HEK293 (cell line): ENCODE measurements around the gene BICD2.
"Not testable (repeated sequence)": the region's sequence is repeated elsewhere in the genome, so short reads cannot be mapped to it uniquely, and the experiment has no call there.

Source experiments
- CTCF ChIA-PET: fragments of 350-600 bp; formaldehyde crosslinking; extraction: SDS; loops from one replicate; lab custom pipeline; 2021; ENCODE audit warnings: antibody characterized with exemption; lab: Yijun Ruan, JAX
- POLR2A ChIA-PET: fragments of 300-600 bp; formaldehyde crosslinking; extraction: SDS; loops from one replicate; lab custom pipeline; 2020; ENCODE audit warnings: antibody characterized with exemption, inconsistent platforms; lab: Yijun Ruan, JAX
- H3K27ac ChIP-seq: fragments of 200-500 bp; sonication (Bioruptor generic); 2 replicates; pipeline ENCODE4 v1.5.1; 2014; ENCODE audit warnings: low read depth, low read length, control low read depth, inconsistent platforms; ENCODE audit errors: extremely low read depth
- H3K36me3 ChIP-seq, 2 experiments: fragments of 200-500 bp in 1 of 2; sonication (Bioruptor generic) in 1 of 2; 1 replicate in 1 of 2; 2 replicates in 1 of 2; pipeline ENCODE4 v1.5.1; 2014 to 2017; ENCODE audit warnings: inconsistent platforms in 2 of 2, low read length in 2 of 2; ENCODE audit not compliant: control insufficient read depth in 2 of 2, insufficient read depth in 1 of 2
- H3K4me1 ChIP-seq: fragments of 200-500 bp; sonication (Bioruptor generic); 2 replicates; pipeline ENCODE4 v1.5.1; 2014; ENCODE audit warnings: mild to moderate bottlenecking, low read length, inconsistent platforms; ENCODE audit not compliant: control insufficient read depth, insufficient read depth
- H3K4me3 ChIP-seq: 2 replicates; pipeline ENCODE4 v1.5.1; 2011; ENCODE audit warnings: low read depth, mild to moderate bottlenecking, control low read depth, low read length, moderate library complexity
- H3K9me3 ChIP-seq: fragments of 200-500 bp; sonication (Bioruptor generic); 2 replicates; pipeline ENCODE4 v1.5.1; 2014; ENCODE audit warnings: low read depth, low read length, inconsistent platforms; ENCODE audit not compliant: control insufficient read depth, insufficient read depth
- AEBP2 ChIP-seq: fragments of 450-650 bp; formaldehyde crosslinking; IDR thresholded peaks from 2 replicates; pipeline ENCODE4 v1.5.1; 2016; ENCODE audit warnings: missing biosample characterization, missing genetic modification characterization, borderline replicate concordance
- INSM2 ChIP-seq: fragments of 450-650 bp; formaldehyde crosslinking; IDR thresholded peaks from 2 replicates; pipeline ENCODE4 v1.5.1; 2016; ENCODE audit warnings: missing biosample characterization, missing genetic modification characterization
- PBX3 ChIP-seq: sonication (generic); formaldehyde crosslinking; IDR thresholded peaks from 2 replicates; pipeline ENCODE4 v1.8.1; 2022; ENCODE audit warnings: mild to moderate bottlenecking, moderate library complexity, missing genetic modification reagents
- REPIN1 ChIP-seq: fragments of 450-650 bp; formaldehyde crosslinking; IDR thresholded peaks from 2 replicates; pipeline ENCODE4 v1.5.1; 2017; ENCODE audit warnings: missing biosample characterization, missing genetic modification characterization, low read depth
- YY1 ChIP-seq: fragments of 450-650 bp; formaldehyde crosslinking; IDR thresholded peaks from 2 replicates; pipeline ENCODE4 v1.5.1; 2018; ENCODE audit warnings: missing biosample characterization, missing genetic modification characterization
- ZBTB20 ChIP-seq: fragments of 450-650 bp; formaldehyde crosslinking; IDR thresholded peaks from 2 replicates; pipeline ENCODE4 v1.5.1; 2016; ENCODE audit warnings: missing biosample characterization, missing genetic modification characterization
- ZBTB7A ChIP-seq: fragments of 450-650 bp; formaldehyde crosslinking; IDR thresholded peaks from 2 replicates; pipeline ENCODE4 v1.5.1; 2016; ENCODE audit warnings: low read depth, missing biosample characterization, missing genetic modification characterization
- ZFHX2 ChIP-seq: fragments of 450-650 bp; formaldehyde crosslinking; conservative IDR thresholded peaks from 2 replicates; pipeline ENCODE4 v1.5.1; 2016; ENCODE audit warnings: missing biosample characterization, missing genetic modification characterization
- ZNF174 ChIP-seq: fragments of 450-650 bp; formaldehyde crosslinking; IDR thresholded peaks from 2 replicates; pipeline ENCODE4 v1.5.0; 2017; ENCODE audit warnings: missing biosample characterization, mild to moderate bottlenecking, missing genetic modification characterization
- ZNF341 ChIP-seq: fragments of 450-650 bp; formaldehyde crosslinking; IDR thresholded peaks from 2 replicates; pipeline ENCODE4; 2016; ENCODE audit warnings: low read depth, missing biosample characterization, missing genetic modification characterization
- ZNF404 ChIP-seq: fragments of 450-650 bp; formaldehyde crosslinking; IDR thresholded peaks from 2 replicates; pipeline ENCODE4 v1.5.1; 2017; ENCODE audit warnings: missing biosample characterization, missing genetic modification characterization
- ZNF48 ChIP-seq: fragments of 450-650 bp; formaldehyde crosslinking; IDR thresholded peaks from 2 replicates; pipeline ENCODE4 v1.5.1; 2016; ENCODE audit warnings: missing biosample characterization, missing genetic modification characterization
- ZNF549 ChIP-seq: fragments of 450-650 bp; IDR thresholded peaks from 2 replicates; pipeline ENCODE4 v1.5.1; 2018; ENCODE audit warnings: missing biosample characterization, missing genetic modification characterization, mild to moderate bottlenecking, inconsistent platforms, moderate library complexity
- ZNF571 ChIP-seq: fragments of 450-650 bp; formaldehyde crosslinking; IDR thresholded peaks from 2 replicates; pipeline ENCODE4 v1.5.0; 2017; ENCODE audit warnings: missing biosample characterization, missing genetic modification characterization
- ZNF600 ChIP-seq: fragments of 450-650 bp; formaldehyde crosslinking; IDR thresholded peaks from 2 replicates; pipeline ENCODE4 v1.5.1; 2016; ENCODE audit warnings: missing biosample characterization, missing genetic modification characterization
- ZNF626 ChIP-seq: fragments of 450-650 bp; sonication (Bioruptor Pico); formaldehyde crosslinking; IDR thresholded peaks from 2 replicates; pipeline ENCODE4 v1.5.1; 2018; ENCODE audit warnings: missing biosample characterization, missing genetic modification characterization, inconsistent platforms
- ZNF692 ChIP-seq: fragments of 450-650 bp; formaldehyde crosslinking; IDR thresholded peaks from 2 replicates; pipeline ENCODE4 v1.5.1; 2016; ENCODE audit warnings: missing biosample characterization, missing genetic modification characterization
- ZNF777 ChIP-seq: fragments of 450-650 bp; formaldehyde crosslinking; IDR thresholded peaks from 2 replicates; pipeline ENCODE4 v1.5.1; 2017; ENCODE audit warnings: missing biosample characterization, missing genetic modification characterization, borderline replicate concordance
- ZSCAN4 ChIP-seq: fragments of 450-650 bp; formaldehyde crosslinking; IDR thresholded peaks from 2 replicates; pipeline ENCODE4 v1.5.1; 2017; ENCODE audit warnings: missing biosample characterization, missing genetic modification characterization
- ZXDB ChIP-seq: fragments of 450-650 bp; formaldehyde crosslinking; IDR thresholded peaks from 2 replicates; pipeline ENCODE4 v1.5.1; 2016; ENCODE audit warnings: missing biosample characterization, missing genetic modification characterization

BICD2 gene

GRCh38 chr9:92764381-92764987 lies at the start of gene BICD2:
Gene BICD2 (minus strand): TSS chr9:92764833. CDS start chr9:92764744, 89 bp downstream.
- POLR2A ChIA-PET = interaction anchor here (1.2 to 2.8 kb wide), 4 partner anchors 17 to 94 kb away, joined by 3 to 15 read pairs (median 5); partner anchors contain the start of gene IPPK
- peak within 1 kb of the TSS; percentile 89 for H3K27ac ChIP-seq
- CTCF ChIA-PET = interaction anchor here (0.5 to 1.0 kb wide), 13 partner anchors 10 to 670 kb away, joined by 3 to 9 read pairs (median 3); no protein-coding TSS in a partner anchor
- H3K36me3 ChIP-seq = no peaks in the 10 kb centered on the region
- no peaks in the 10 kb centered on the region for H3K9me3 ChIP-seq
- TF ChIP-seq ZNF571 (tag by site-specific recombination) (no peak), ZNF549 (tag by site-specific recombination) (no peak), YY1 (peak; percentile 24; the same call in 1 of the 2 replicates), ZSCAN4 (no peak), PBX3 (peak; percentile 26; the same call in 1 of the 2 replicates), ZBTB7A (tag by site-specific recombination) (no peak), ZNF600 (tag by site-specific recombination) (no peak), REPIN1 (tag by site-specific recombination) (0 out of 2 replicates have a peak, but pooled peaks have one; percentile 52), ZNF48 (tag by site-specific recombination) (no peak), ZNF626 (tag by site-specific recombination) (no peak), ZFHX2 (peak; percentile 56), ZNF777 (tag by site-specific recombination) (peak; percentile 40; the same call in 1 of the 2 replicates)
- TF ChIP-seq, all 188 proteins: peak for 5
- Histone ChIP-seq H3K4me3 (peak within 1 kb of the TSS; percentile 97), H3K4me1 (no peaks in the 10 kb centered on the region; the same call in 1 of the 2 replicates)

- H3K9me3 ChIP-seq, H3K4me1 ChIP-seq: not testable (repeated sequence)
- peak; percentile 17; the same call in 1 of the 2 replicates for TF ChIP-seq ZBTB20
- TF ChIP-seq, all 188 proteins: peak for 1; not testable (repeated sequence) for 187
- POLR2A ChIA-PET = interaction anchor here (0.6 to 1.3 kb wide), 4 partner anchors 16 to 476 kb away, joined by 3 to 7 read pairs (median 4); partner anchors contain the start of gene BICD2
- H3K27ac ChIP-seq = not testable (repeated sequence)
- H3K36me3 ChIP-seq = peaks cover 0 to 18% of the 10 kb centered on the region in 2 experiments; a peak in 1 of 3 replicates
- H3K4me3 ChIP-seq = peak overlapping the region; percentile 42
- CTCF ChIA-PET = interaction anchor here (1.1 kb wide), 1 partner anchor 17 kb away, joined by 7 read pairs; no protein-coding TSS in a partner anchor
Observed at GRCh38 chr9:92809629-92810326, 45.1 kb upstream of the BICD2 start.

GRCh38 chr9:92808726-92809451 lies 44.3 kb upstream of the BICD2 start:
- no peaks in the 10 kb centered on the region for H3K9me3 ChIP-seq
- H3K27ac ChIP-seq = peak overlapping the region; percentile 56; the same call in 1 of the 2 replicates
- H3K4me1 ChIP-seq = no peaks in the 10 kb centered on the region
- POLR2A ChIA-PET = interaction anchor here (0.6 to 1.3 kb wide), 5 partner anchors 9 to 475 kb away, joined by 3 to 7 read pairs (median 3); partner anchors contain the start of gene BICD2
- peak overlapping the region; percentile 42 for H3K4me3 ChIP-seq
- peaks cover 0 to 11% of the 10 kb centered on the region in 2 experiments; a peak in 1 of 3 replicates for H3K36me3 ChIP-seq
- CTCF ChIA-PET = interaction anchor here (0.5 to 1.1 kb wide), 4 partner anchors 18 to 531 kb away, joined by 3 to 7 read pairs (median 3); no protein-coding TSS in a partner anchor
- no peak for TF ChIP-seq AEBP2
- TF ChIP-seq ZNF692 (tag by site-specific recombination) = peak; percentile 94
- TF ChIP-seq ZBTB20 = peak; percentile 44
- no peak for TF ChIP-seq ZNF174 (tag by site-specific recombination)
- TF ChIP-seq INSM2 (tag by site-specific recombination) = no peak
- TF ChIP-seq ZNF404 (tag by site-specific recombination) = no peak
- no peak for TF ChIP-seq ZNF341
- TF ChIP-seq ZXDB (tag by site-specific recombination) = peak; percentile 52; the same call in 1 of the 2 replicates
